Tibial artery (tissue), 4 donors: ENCODE measurements around the gene ZNF160.

Experiments used
- DNase-seq, 2 donors: peaks; one replicate each; pipeline ENCODE4 v3.0.0-alpha.2; 2019
- H3K27ac ChIP-seq, 2 donors: fragments of 200-600 bp; sonication (generic) in 1 of 2; 1 replicate in 1 of 2; 2 replicates in 1 of 2; pipeline ENCODE4 v1.5.1; 2018 to 2019; ENCODE audit warnings: mild to moderate bottlenecking in 1 of 2
- H3K27me3 ChIP-seq, 2 donors: fragments of 200-600 bp; sonication (generic) in 1 of 2; one replicate each; pipeline versions ENCODE4 v1.5.1 to v1.6.0; 2016 to 2019
- H3K36me3 ChIP-seq, 3 donors: fragments of 200-600 bp; sonication (generic) in 2 of 3; one replicate each; pipeline ENCODE4 v1.5.1; 2016 to 2019; ENCODE audit warnings: mild to moderate bottlenecking in 2 of 3
- H3K4me1 ChIP-seq, 4 donors: fragments of 200-600 bp; sonication (generic) in 2 of 4; 1 replicate in 3 of 4; 2 replicates in 1 of 4; pipeline ENCODE4 v1.5.1; 2016 to 2019
- H3K4me3 ChIP-seq, 2 donors: fragments of 200-600 bp; sonication (generic) in 1 of 2; 1 replicate in 1 of 2; 2 replicates in 1 of 2; pipeline ENCODE4 v1.5.1; 2018 to 2019; ENCODE audit warnings: mild to moderate bottlenecking in 2 of 2
- H3K9me3 ChIP-seq, 3 donors: fragments of 200-600 bp; sonication (generic) in 1 of 3; one replicate each; pipeline ENCODE4 v1.5.1; 2016 to 2019
- CTCF ChIP-seq, 2 experiments: fragments of 200-600 bp in 1 of 2; fragments of 450-650 bp in 1 of 2; IDR thresholded peaks; one replicate each; pipeline ENCODE4 v1.5.1; 2017 to 2019; ENCODE audit warnings: antibody characterized with exemption in 2 of 2, mild to moderate bottlenecking in 1 of 2, moderate library complexity in 1 of 2
- intact Hi-C: fragments of 100-400 bp; cut with DNase I; formaldehyde crosslinking; loops from one replicate; pipeline ENCODE4 v1.15.0; 2023; ENCODE audit warnings: low total_unique reads

The ZNF160 gene

GRCh38 chr19:53019684-53020083 is 83.5 kb downstream of the ZNF160 start:
- Histone ChIP-seq H3K9me3 (peaks cover 0 to 14% (median 6%) of the 10 kb centered on the region in 3 donors), H3K36me3 (no peaks in the 10 kb centered on the region), H3K4me3 (no peak overlapping the region), H3K27me3 (peaks cover 0 to 9% of the 10 kb centered on the region in 2 donors), H3K4me1 (no peaks in the 10 kb centered on the region), H3K27ac (no peak overlapping the region)
- no peak for TF ChIP-seq CTCF (IDR thresholded peaks at IDR 0.05)
- no peak for DNase-seq
- intact Hi-C loops = no loop called here
